Endothelial cell of umbilical vein (primary cell): ENCODE measurements around the gene MC1R. TPM values are rescaled to one million over a fixed set of nuclear protein-coding genes. Genes with fewer than 3 reads are reported as not detected.

ENCODE experiments used
- BruUV-seq: library from RNA; stranded (reverse); fragments of 400-500 nt; replicated peaks from 2 replicates; lab custom pipeline; 2021; lab: Mats Ljungman, UMichigan
- CTCF ChIA-PET: fragments of 300-600, 350-600 bp; sonication (Branson Sonifier 250); formaldehyde crosslinking; loops from one replicate; lab custom pipeline; 2021; ENCODE audit warnings: antibody characterized with exemption, inconsistent platforms; lab: Charles Lee
- POLR2A ChIA-PET: fragments of 300-600, 350-600 bp; sonication (Branson Sonifier 250); formaldehyde crosslinking; loops from one replicate; lab custom pipeline; 2021; ENCODE audit warnings: antibody characterized with exemption, inconsistent platforms; lab: Charles Lee
- DNase-seq: peaks from one replicate; pipeline ENCODE4 v3.0.0-alpha.2; 2011; ENCODE audit warnings: low read depth, low spot score
- FAIRE-seq: peaks from 2 replicates; lab custom pipeline; 2011; peaks lifted over from hg19 to GRCh38; lab: Jason Lieb, UNC
- H2AFZ ChIP-seq: 2 replicates; pipeline ENCODE4 v1.6.0; 2012; ENCODE audit warnings: low read depth, low read length, control low read depth, inconsistent platforms
- H3K27ac ChIP-seq: 2 replicates; pipeline ENCODE4 v1.5.1; 2011; ENCODE audit warnings: low read depth, mild to moderate bottlenecking, control low read depth, low read length, moderate library complexity; ENCODE audit not compliant: insufficient read depth
- H3K27me3 ChIP-seq, 2 experiments: 2 replicates each; pipeline versions ENCODE4 v1.6.0 to v1.6.1; 2011; ENCODE audit warnings: low read length in 2 of 2, mixed read lengths in 1 of 2; ENCODE audit not compliant: control insufficient read depth in 2 of 2, insufficient read depth in 2 of 2
- H3K36me3 ChIP-seq, 2 experiments: 2 replicates in 1 of 2; 3 replicates in 1 of 2; pipeline ENCODE4 v1.5.1; 2011; ENCODE audit warnings: low read length in 2 of 2, mild to moderate bottlenecking in 1 of 2, moderate library complexity in 1 of 2; ENCODE audit not compliant: control insufficient read depth in 2 of 2, insufficient read depth in 2 of 2; ENCODE audit errors: extremely low read depth in 1 of 2
- H3K4me1 ChIP-seq: 3 replicates; pipeline ENCODE4 v1.5.1; 2011; ENCODE audit warnings: mild to moderate bottlenecking, low read length; ENCODE audit not compliant: control insufficient read depth, insufficient read depth; ENCODE audit errors: extremely low read depth
- H3K4me2 ChIP-seq: 2 replicates; pipeline ENCODE4 v1.6.1; 2011; ENCODE audit warnings: low read length, control low read depth, mixed read lengths; ENCODE audit not compliant: insufficient read depth
- H3K4me3 ChIP-seq, 3 experiments: fragments of 200-600 bp in 1 of 3; sonication (generic), shearing (Covaris generic) in 1 of 3; replicated peaks in 1 of 3; 2 replicates each; pipeline ENCODE4 v1.5.1; 2011 to 2016; ENCODE audit warnings: control low read depth in 3 of 3, low read length in 3 of 3, mild to moderate bottlenecking in 2 of 3, inconsistent platforms in 1 of 3, low read depth in 1 of 3, moderate library complexity in 1 of 3; ENCODE audit not compliant: insufficient read depth in 1 of 3
- H3K79me2 ChIP-seq: 2 replicates; pipeline ENCODE4 v1.6.0; 2012; ENCODE audit warnings: low read length, inconsistent platforms; ENCODE audit not compliant: control insufficient read depth, insufficient read depth
- H3K9ac ChIP-seq: replicated peaks from 2 replicates; pipeline ENCODE3; 2011; ENCODE audit warnings: low read length, control low read depth; ENCODE audit not compliant: insufficient read depth; ENCODE audit errors: extremely low read depth
- H3K9me1 ChIP-seq: replicated peaks from 3 replicates; pipeline ENCODE4 v1.6.0; 2011; ENCODE audit warnings: mild to moderate bottlenecking, low read length; ENCODE audit not compliant: control insufficient read depth, insufficient read depth; ENCODE audit errors: extremely low read depth
- H3K9me3 ChIP-seq: replicated peaks from 2 replicates; pipeline ENCODE4 v1.5.1; 2012; ENCODE audit warnings: low read length, inconsistent platforms; ENCODE audit not compliant: control insufficient read depth, insufficient read depth
- H4K20me1 ChIP-seq: replicated peaks from 2 replicates; pipeline ENCODE3; 2011; ENCODE audit warnings: mild to moderate bottlenecking, low read length; ENCODE audit not compliant: control insufficient read depth, insufficient read depth; ENCODE audit errors: extremely low read depth
- EZH2 ChIP-seq: IDR thresholded peaks from 2 replicates; pipeline ENCODE4 v1.6.1; 2012; ENCODE audit warnings: borderline replicate concordance, low read depth, mild to moderate bottlenecking, moderate library complexity, low read length, inconsistent platforms; ENCODE audit not compliant: severe bottlenecking
- FOS ChIP-seq: IDR thresholded peaks from 2 replicates; pipeline ENCODE4 v1.6.1; 2011; ENCODE audit warnings: mild to moderate bottlenecking, low read length, moderate library complexity, borderline replicate concordance; ENCODE audit not compliant: insufficient read depth
- GATA2 ChIP-seq: IDR thresholded peaks from 2 replicates; pipeline ENCODE4 v1.7.0; 2011; ENCODE audit warnings: low read depth, mild to moderate bottlenecking, moderate library complexity, mixed read lengths, low read length; ENCODE audit not compliant: insufficient read length, insufficient read depth
- JUN ChIP-seq: IDR thresholded peaks from 2 replicates; pipeline ENCODE4 v1.6.1; 2011; ENCODE audit warnings: borderline replicate concordance, low read depth; ENCODE audit not compliant: insufficient read length, insufficient read depth
- MYC ChIP-seq: IDR thresholded peaks from one replicate; pipeline ENCODE4 v1.6.1; 2011; ENCODE audit warnings: mild to moderate bottlenecking, low read depth, low read length
- POLR2A ChIP-seq: IDR thresholded peaks from 2 replicates; pipeline ENCODE4 v1.6.1; 2012; ENCODE audit warnings: low read depth, mild to moderate bottlenecking, control low read depth, low read length
- POLR2AphosphoS5 ChIP-seq: IDR thresholded peaks from 2 replicates; pipeline ENCODE4 v1.6.1; 2012; ENCODE audit warnings: low read depth, mild to moderate bottlenecking, control low read depth, low read length, moderate library complexity; ENCODE audit not compliant: insufficient read depth
- dilution Hi-C: fragments of 300-500 bp; cut with MboI; formaldehyde crosslinking; loops from one replicate; pipeline ENCODE4 v1.15.0; 2019; ENCODE audit warnings: low sequenced_read_pairs; ENCODE audit not compliant: extremely low pct_ligation_motif_present
- intact Hi-C: fragments of 100-400 bp; cut with micrococcal nuclease; formaldehyde crosslinking; loops from one replicate; pipeline ENCODE4 v1.10.0; 2022
- polyA plus RNA-seq, 4 experiments: library from polyadenylated mRNA; depleted of rRNA in 3 of 4; stranded (reverse) in 3 of 4; unstranded in 1 of 4; fragments of >200 nt; gene quantifications; 2 replicates each; pipeline versions ENCODE4 v1.2.1 to v1.2.3, GENCODE V29; 2011 to 2012; ENCODE audit warnings: missing spikeins in 1 of 4
- total RNA-seq: library from RNA; stranded (reverse); gene quantifications from 2 replicates; pipeline ENCODE4 v1.2.3, GENCODE V29; 2021
- TF ChIP-seq, protein P1 (sequence below), 2 donors: IDR thresholded peaks; 1 replicate in 1 of 2; 2 replicates in 1 of 2; pipeline ENCODE4 v1.5.1; 2011; ENCODE audit warnings: low read length in 2 of 2, mild to moderate bottlenecking in 2 of 2, moderate library complexity in 2 of 2, control low read depth in 1 of 2, inconsistent platforms in 1 of 2, low read depth in 1 of 2; ENCODE audit not compliant: insufficient read depth in 1 of 2; ENCODE audit errors: extremely low read depth in 1 of 2
- TF ChIP-seq, protein P2 (sequence below): IDR thresholded peaks from 2 replicates; pipeline ENCODE4 v1.6.1; 2011; ENCODE audit not compliant: insufficient read depth, insufficient read length

Gene MC1R
- total and polyA plus RNA-seq, 2 donors (not counting 3 experiments of a cell fraction or from before 2014, with no cell fraction given): 4.0 to 4.9 TPM

DNA sequence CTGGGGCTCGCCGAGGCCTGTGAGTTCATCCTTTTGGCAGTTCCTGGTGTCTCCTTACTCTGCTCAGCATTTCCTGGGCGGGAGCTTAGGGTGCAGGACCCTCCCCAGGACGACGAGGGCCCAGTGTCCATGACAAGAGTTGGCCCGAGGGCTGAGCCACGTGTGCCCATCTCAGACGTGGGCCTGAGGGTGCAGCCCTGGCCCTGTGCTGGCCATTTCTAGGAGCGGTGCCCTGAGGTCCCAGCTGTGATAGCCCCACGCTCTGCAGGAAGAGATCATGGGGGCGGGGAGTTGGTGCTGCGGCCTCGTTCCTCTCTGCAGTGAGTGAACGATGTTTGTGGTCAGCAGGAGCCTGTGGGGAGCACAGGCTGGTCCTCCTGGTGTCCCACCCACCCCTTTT, 6.0 kb upstream of the MC1R start:
- Histone ChIP-seq H3K9me1 (no peaks in the 10 kb centered on the region), H3K9me3 (no peaks in the 10 kb centered on the region), H3K4me3 (no peak overlapping the region), H3K4me2 (no peak overlapping the region), H3K4me1 (peaks cover 6% of the 10 kb centered on the region), H3K9ac (no peak overlapping the region), H3K27ac (no peak overlapping the region), H3K27me3 (no peaks in the 10 kb centered on the region), H3K36me3 (peaks cover 6 to 21% of the 10 kb centered on the region in 2 experiments), H4K20me1 (no peaks in the 10 kb centered on the region), H2AFZ (no peak overlapping the region), H3K79me2 (no peaks in the 10 kb centered on the region)
- no peak for DNase-seq
- intact Hi-C loops: no loop called here
- no peak for TF ChIP-seq MYC
- BruUV-seq: no TSS peak
- dilution Hi-C loops: no loop called here
- FAIRE-seq: no peak
- CTCF ChIA-PET: interaction anchor here (1.1 kb wide), 1 partner anchor 10 kb away, joined by 4 read pairs; no protein-coding TSS in a partner anchor
- POLR2A ChIA-PET: no interaction called here

DNA sequence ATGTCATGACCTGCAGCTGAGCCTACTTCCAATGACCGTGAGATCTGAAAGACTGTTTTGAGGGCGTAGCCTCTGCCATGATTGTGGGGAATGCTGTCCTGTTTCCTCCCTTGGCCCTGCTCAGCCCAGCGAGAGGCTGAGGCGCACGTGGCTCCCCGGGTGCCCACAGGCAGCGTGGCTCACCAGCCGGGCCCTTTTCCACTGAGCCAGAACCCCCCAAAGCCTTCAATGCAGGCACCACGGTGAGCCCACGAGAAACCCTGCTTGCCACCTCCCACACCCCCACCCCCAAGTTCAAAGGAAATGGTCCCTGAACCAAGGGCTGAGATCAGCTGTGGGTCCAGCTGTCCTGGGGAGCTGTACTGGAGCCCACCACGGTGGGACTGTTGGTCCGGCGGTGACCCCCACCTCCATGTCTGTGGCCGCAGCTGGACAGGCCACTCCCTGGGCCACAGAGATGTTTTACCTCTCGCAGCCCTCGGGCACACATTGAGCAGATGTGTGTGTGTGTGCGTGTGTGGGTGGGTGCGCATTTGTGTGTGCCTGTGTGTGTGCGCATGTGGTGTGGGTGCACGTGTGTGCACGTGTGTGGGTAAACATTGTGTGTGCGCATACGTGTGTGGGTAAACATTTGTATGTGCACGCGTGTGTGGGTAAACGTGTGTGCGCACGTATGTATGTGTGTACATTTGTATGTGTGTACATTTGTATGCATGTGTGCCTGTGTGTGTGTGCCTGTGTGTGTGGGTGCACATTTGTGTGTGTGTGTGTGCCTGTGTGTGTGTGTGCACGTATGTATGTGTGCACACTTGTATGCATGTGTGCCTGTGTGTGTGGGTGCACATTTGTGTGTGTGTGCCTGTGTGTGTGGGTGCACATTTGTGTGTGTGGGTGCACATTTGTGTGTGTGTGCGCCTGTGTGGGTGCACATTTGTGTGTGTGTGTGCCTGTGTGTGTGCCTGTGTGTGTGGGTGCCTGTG, 5.0 kb upstream of the MC1R start:
- DNase-seq (no peak), FAIRE-seq (no peak)
- BruUV-seq: no TSS peak
- no peak overlapping the region for H3K4me3 ChIP-seq
- POLR2A ChIA-PET: interaction anchor here (0.7 kb wide), 1 partner anchor 8 kb away, joined by 5 read pairs; no protein-coding TSS in a partner anchor
- dilution Hi-C loops: no loop called here
- H3K36me3 ChIP-seq: peaks cover 6 to 15% of the 10 kb centered on the region in 2 experiments
- CTCF ChIA-PET: interaction anchor here (0.7 kb wide), 1 partner anchor 23 kb away, joined by 4 read pairs; no protein-coding TSS in a partner anchor
- no peaks in the 10 kb centered on the region for H4K20me1 ChIP-seq
- intact Hi-C loops: no loop called here
- H3K9me1 ChIP-seq: no peaks in the 10 kb centered on the region
- no peak overlapping the region for H3K9ac ChIP-seq
- TF ChIP-seq GATA2 (no peak), POLR2AphosphoS5 (no peak), MYC (no peak), POLR2A (no peak), JUN (no peak), EZH2 (no peak), FOS (no peak)
- TF ChIP-seq, protein P1, sequence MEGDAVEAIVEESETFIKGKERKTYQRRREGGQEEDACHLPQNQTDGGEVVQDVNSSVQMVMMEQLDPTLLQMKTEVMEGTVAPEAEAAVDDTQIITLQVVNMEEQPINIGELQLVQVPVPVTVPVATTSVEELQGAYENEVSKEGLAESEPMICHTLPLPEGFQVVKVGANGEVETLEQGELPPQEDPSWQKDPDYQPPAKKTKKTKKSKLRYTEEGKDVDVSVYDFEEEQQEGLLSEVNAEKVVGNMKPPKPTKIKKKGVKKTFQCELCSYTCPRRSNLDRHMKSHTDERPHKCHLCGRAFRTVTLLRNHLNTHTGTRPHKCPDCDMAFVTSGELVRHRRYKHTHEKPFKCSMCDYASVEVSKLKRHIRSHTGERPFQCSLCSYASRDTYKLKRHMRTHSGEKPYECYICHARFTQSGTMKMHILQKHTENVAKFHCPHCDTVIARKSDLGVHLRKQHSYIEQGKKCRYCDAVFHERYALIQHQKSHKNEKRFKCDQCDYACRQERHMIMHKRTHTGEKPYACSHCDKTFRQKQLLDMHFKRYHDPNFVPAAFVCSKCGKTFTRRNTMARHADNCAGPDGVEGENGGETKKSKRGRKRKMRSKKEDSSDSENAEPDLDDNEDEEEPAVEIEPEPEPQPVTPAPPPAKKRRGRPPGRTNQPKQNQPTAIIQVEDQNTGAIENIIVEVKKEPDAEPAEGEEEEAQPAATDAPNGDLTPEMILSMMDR (IDR thresholded peaks at IDR 0.05; ENCODE audit: extremely low read depth in 1 of 2, insufficient read depth in 1 of 2, low read depth in 1 of 2, low read length in 2 of 2): no peak
- TF ChIP-seq, protein P2, sequence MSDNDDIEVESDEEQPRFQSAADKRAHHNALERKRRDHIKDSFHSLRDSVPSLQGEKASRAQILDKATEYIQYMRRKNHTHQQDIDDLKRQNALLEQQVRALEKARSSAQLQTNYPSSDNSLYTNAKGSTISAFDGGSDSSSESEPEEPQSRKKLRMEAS: no peak
- no peaks in the 10 kb centered on the region for H3K9me3 ChIP-seq
- H3K27ac ChIP-seq: no peak overlapping the region
- H3K4me1 ChIP-seq: peaks cover 17% of the 10 kb centered on the region
- no peaks in the 10 kb centered on the region for H3K79me2 ChIP-seq
- no peak overlapping the region for H2AFZ ChIP-seq
- H3K4me2 ChIP-seq: no peak overlapping the region
- H3K27me3 ChIP-seq: no peaks in the 10 kb centered on the region
